Stimulated activated CD4-positive, alpha-beta T cell treated with anti-CD3 and anti-CD28 coated beads, Interleukin-4, amount 100 ng/mL, for 4 hours (primary cell): ENCODE data around the gene RAPGEF5.

Source experiments
- DNase-seq, 2 experiments: peaks; one replicate each; pipeline ENCODE4 v3.0.0-alpha.2; 2020

The RAPGEF5 gene

DNA sequence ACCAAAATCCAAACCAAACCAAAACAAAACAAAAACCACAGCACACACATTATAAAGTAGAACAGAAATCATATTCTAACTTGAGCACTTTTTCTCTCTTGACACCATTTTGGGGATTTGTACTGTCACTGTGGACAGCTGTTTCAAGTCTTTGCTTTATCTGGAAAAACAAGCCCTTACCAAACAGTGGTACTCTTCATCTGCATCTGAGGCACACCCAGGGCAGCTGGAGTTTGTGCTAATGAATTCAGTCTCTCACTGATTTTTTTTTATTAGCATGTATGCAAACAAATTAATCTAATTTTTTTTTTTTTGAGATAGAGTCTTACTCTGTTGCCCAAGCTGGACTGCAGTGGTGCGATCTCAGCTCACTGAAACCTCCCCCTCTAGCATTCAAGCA, 171.4 kb downstream of the RAPGEF5 start:
- no peak for DNase-seq

GRCh38 chr7:22184549-22185199, 172.3 kb downstream of the RAPGEF5 start:
- DNase-seq, result no peak

DNA sequence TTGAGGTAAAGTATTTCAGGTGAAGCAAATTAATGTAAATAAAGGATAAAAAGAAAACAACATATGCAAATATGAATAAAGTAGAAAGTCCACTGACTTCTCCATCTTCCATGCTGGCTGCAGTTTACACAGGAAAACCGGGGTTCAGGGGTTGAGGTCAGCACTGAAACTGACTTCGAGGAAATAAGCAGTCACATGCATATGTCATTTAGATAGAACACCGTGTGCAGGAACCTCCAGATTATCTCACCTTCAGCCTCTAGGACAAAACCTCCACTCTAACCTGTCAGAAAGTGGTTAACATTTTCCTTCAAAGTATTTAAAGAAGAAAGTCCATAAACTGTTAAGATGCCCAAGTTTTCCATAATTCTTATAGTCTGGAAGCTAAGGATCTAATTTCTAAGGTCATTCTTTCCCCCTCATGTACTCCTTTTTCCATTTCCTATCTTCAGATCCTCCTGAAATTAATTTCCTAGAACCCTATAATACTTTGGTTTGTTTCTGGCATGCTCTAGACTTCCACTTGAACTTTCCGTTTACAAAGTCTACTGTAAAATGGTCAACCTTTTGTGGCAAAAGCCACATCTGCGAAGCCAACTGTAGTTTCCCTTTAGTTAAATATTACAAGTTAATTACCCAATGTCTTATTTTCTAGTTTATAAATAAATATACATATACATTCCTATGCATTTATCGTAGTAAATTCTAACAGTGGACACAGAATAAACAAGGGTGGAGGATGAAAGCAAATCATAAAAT, 173.3 kb downstream of the RAPGEF5 start:
- DNase-seq, result no peak

DNA sequence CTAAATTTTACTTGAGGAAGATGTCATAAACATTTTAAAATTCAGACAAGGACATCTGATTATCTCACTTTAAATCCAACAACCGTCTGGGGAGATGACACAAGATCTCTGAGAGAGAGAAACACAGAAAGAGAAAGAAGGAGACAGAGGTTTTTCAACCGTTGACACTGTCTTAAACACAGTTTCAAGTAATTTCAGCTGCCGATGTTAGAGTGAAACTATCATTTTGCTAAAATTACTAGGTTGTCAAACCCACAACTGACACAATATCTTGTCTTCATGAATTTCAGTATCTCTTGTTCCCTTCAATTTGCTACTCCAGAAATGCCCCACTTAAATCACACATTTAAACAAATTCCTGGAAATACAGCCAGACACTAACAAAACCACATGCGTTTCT, 174.8 kb downstream of the RAPGEF5 start:
- DNase-seq, result no peak

DNA sequence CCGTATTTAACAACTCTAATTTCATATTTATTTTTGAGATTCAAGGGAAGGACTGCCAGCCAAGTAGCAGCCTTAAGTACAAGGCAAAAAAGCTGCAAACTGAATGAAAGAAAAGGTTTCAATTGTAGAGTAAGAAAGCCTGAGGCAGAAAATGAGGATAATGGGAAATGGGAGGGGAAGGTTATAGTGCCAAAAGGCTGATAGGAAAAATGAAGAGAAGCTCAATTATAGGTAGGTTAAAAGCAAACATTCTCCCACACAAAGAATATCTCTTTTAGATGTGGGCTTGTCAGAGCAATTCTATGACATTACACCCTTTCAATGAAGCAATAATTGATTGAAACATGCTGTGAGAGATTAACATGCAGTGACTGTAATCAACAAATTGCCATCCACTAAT, 175.3 kb downstream of the RAPGEF5 start:
- DNase-seq, result no peak

DNA sequence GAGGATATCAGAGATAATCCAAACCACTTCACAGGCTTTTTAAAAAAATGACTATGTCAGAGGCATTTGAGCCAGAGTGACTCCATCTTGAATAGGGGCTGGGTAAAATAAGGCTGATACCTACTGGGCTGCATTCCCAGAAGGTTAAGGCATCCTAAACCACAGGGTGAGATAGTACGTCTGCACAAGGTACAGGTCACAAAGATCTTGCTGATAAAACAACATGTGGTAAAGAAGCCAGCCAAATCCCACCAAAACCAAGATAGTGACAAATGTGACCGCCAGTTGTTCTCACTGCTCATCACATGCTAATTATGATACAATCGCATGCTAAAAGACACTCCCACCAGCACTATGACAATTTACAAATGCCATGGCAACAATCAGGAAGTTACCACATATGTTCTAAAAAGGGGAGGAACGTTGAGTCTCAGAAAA, 177.5 kb downstream of the RAPGEF5 start:
- DNase-seq, result no peak

GRCh38 chr7:22178735-22179134, 178.2 kb downstream of the RAPGEF5 start:
- DNase-seq, result no peak

GRCh38 chr7:22176791-22177412, 180.1 kb downstream of the RAPGEF5 start:
- DNase-seq, result no peak

DNA sequence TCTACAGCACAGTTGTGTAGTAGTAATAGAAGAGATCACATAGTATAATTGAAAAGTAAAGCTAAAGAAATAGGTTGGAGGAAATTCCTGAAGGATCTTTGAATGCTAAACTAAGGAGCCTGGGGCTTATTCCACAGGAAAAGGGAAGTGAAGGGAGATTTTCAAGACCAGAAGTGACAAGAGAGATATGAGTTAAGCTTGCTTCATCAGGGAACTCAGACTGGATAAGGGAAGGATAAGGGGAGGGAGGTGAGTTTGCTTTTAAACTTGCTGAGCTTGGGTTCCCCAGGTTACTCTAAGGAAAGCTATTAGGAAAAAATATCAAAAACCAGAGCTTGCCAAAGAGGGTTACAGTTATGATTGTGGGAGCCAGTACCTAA, 182.4 kb downstream of the RAPGEF5 start:
- no peak for DNase-seq

- peak in 1 of 2 experiments; percentile 5 for DNase-seq
Observed at GRCh38 chr7:22173685-22174573, 183.0 kb downstream of the RAPGEF5 start.

DNA sequence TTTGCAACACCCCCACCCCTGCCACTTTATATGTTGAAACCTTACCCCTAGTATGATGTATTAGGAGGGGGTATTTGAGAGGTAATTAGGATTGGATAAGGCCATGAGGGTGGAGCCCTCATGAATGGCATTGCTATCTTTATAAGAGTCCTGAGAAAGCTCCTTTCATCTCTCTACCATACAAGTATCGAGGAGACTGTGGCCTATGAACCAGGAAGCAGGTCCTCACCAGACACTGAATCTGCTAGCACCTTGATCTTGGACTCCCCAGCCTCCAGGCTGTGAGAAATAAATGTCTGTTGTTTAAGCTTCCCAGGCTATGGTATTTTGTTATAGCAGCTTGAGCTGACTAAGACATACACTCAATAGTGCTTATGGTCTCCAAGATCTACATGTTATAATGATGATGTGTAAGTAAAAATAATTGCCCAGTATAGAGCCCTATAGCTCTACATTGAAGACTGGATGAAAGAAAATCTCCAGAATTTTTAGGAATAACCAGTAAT, 188.8 kb downstream of the RAPGEF5 start:
- no peak for DNase-seq

DNA sequence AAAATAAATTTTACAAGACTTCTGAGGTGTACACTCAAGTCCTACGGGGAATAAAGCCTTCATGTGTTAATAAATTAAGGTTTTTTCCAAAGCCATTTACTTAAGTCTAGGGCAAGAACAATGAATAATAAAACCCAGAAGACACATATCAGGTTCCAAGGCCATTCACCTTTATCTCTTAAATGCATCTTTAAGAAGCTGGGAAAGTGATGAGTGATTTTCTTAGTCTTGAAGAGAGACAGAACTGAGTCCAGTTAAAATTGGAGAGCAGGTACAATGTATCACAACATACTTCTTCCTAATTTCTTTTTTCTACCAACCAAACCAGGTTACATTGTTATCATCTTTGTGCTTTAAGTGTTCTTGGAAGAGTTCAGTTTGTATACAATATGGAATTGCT, 189.5 kb downstream of the RAPGEF5 start:
- DNase-seq, result no peak

GRCh38 chr7:22166928-22167327, 190.0 kb downstream of the RAPGEF5 start:
- no peak for DNase-seq

DNA sequence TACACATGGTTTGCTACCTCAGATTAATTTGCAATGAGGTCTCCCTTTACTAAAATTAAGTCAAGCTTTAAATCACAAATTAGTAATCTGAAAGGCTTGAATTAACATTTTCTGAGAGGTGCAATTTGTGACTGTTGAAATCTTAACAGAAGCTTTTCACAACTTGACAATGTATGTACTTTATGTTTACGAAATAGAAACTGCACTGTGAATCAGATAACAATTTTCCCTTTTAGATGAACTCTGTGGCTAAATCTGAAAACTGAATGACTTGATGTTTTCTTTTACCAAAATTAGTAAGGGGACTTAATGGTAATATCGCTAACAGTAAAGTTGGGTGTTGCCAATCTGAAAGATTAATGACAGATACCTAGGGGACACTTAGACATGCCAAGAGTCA, 197.6 kb downstream of the RAPGEF5 start:
- no peak for DNase-seq

- no peak for DNase-seq
Observed at GRCh38 chr7:22157552-22157951, 199.4 kb downstream of the RAPGEF5 start.

- DNase-seq, result no peak
Observed at GRCh38 chr7:22156205-22156604, 200.7 kb downstream of the RAPGEF5 start.

GRCh38 chr7:22154143-22154529, 202.8 kb downstream of the RAPGEF5 start:
- DNase-seq, result no peak

DNA sequence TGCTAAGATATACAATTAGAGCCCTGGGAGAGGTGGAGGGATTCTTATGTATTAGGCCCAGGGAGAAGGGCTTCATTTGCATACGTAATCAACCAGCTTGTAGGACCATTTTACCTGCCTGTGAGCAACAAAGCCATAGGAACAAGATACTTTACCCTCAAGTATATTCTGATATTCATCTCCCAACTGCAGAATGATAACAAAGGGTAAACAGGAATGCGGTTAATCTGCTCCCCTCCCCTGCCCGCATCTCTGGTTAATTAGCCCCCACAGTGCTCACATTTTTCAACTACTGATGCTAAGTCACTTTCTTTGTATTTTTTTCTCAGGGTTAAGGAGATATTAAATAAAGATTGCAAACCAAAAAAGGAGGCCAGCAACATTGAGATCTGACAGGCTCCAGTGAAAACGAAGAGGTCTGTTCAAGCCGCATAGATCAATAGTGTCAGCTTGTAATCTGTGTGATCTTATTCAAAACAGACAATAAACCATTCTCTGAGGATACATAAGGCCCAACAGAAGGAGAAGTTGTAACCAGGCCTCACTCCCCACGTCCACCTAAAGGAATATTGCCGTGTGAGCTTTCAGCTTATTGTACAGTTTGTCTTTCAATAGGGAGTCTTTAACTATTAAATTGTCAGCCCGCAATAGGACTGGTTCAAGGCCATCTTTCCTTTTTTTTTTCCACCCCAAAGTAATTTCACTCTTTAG, 203.4 kb downstream of the RAPGEF5 start:
- no peak for DNase-seq

GRCh38 chr7:22152690-22153089, 204.3 kb downstream of the RAPGEF5 start:
- no peak for DNase-seq

DNA sequence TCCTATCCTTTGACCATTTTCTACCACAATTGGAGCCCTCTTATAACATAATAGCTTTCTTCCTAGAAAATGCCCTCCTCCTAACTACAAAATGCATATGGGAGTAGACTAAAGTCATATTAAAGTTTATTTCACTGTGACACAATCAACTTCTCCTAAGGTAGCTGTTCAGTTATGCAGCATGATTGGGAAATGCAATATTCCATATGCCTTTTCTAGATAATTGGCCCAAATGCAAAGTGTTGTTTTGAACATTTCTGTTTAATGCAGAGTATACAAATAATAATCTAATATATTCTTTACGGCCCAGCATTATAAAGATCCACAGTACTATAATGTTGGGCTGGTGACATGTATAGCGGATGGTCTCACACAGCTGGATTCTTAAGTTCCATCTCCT, 205.1 kb downstream of the RAPGEF5 start:
- DNase-seq, result no peak

- no peak for DNase-seq
Observed at GRCh38 chr7:22150221-22150620, 206.7 kb downstream of the RAPGEF5 start.

GRCh38 chr7:22147868-22148267, 209.1 kb downstream of the RAPGEF5 start:
- no peak for DNase-seq
